ENCODE data around the gene PLD2. TPM values are rescaled to one million over a fixed set of nuclear protein-coding genes. Genes with fewer than 3 reads are reported as not detected.

PLD2 gene
- total and polyA plus RNA-seq, 10 of the 15 experiments (the other 5 are each of a cell fraction or from before 2014, with no cell fraction given): 0.71 to 16.5 (median 7.0) TPM

DNA sequence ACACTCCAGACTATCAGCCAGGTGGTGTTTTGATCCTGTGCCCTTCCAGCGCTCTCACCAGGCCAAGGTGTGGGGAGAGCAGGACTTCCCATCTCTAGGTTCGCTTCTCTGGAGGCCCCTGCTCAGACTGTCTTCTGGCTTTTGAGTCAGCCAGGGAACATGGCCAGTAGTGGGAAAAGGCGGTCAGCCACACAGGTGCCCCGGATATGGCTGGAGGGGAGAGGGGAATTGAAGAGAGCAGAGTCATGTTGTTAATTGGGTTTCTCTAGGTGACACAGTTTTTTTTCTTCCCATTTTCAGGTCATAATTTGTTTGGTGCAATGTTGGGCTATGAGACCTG is 27.7 kb downstream of the PLD2 start:
- TF ChIP-seq BCL11A (IDR thresholded peaks at IDR 0.05; ENCODE audit: low read depth, low read length) (no peak), ETV6 (conservative IDR thresholded peaks at IDR 0.05 in 1 of 2, IDR thresholded peaks at IDR 0.05 in 1 of 2; ENCODE audit: borderline replicate concordance in 1 of 2, low read depth in 1 of 2) (no peak), GATAD2B (conservative IDR thresholded peaks at IDR 0.05; ENCODE audit: low read depth) (no peak), EED (IDR thresholded peaks at IDR 0.05; ENCODE audit: low read depth) (no peak), ZNF274 (IDR thresholded peaks at IDR 0.05; ENCODE audit: insufficient read depth, insufficient read length) (no peak), BRCA1 (IDR thresholded peaks at IDR 0.05; ENCODE audit: low read depth, low read length) (no peak)
- TF ChIP-seq, protein P1, sequence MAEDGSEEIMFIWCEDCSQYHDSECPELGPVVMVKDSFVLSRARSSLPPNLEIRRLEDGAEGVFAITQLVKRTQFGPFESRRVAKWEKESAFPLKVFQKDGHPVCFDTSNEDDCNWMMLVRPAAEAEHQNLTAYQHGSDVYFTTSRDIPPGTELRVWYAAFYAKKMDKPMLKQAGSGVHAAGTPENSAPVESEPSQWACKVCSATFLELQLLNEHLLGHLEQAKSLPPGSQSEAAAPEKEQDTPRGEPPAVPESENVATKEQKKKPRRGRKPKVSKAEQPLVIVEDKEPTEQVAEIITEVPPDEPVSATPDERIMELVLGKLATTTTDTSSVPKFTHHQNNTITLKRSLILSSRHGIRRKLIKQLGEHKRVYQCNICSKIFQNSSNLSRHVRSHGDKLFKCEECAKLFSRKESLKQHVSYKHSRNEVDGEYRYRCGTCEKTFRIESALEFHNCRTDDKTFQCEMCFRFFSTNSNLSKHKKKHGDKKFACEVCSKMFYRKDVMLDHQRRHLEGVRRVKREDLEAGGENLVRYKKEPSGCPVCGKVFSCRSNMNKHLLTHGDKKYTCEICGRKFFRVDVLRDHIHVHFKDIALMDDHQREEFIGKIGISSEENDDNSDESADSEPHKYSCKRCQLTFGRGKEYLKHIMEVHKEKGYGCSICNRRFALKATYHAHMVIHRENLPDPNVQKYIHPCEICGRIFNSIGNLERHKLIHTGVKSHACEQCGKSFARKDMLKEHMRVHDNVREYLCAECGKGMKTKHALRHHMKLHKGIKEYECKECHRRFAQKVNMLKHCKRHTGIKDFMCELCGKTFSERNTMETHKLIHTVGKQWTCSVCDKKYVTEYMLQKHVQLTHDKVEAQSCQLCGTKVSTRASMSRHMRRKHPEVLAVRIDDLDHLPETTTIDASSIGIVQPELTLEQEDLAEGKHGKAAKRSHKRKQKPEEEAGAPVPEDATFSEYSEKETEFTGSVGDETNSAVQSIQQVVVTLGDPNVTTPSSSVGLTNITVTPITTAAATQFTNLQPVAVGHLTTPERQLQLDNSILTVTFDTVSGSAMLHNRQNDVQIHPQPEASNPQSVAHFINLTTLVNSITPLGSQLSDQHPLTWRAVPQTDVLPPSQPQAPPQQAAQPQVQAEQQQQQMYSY (CRISPR knock-in tag; IDR thresholded peaks at IDR 0.05): no peak

More for the DNA sequence above, 27.7 kb downstream of the PLD2 start:
- ATAC-seq: no peak
- H3K27me3 ChIP-seq (replicated peaks in 1 of 2; ENCODE audit: control insufficient read depth in 2 of 2, insufficient read depth in 2 of 2, low read length in 1 of 2): no peaks in the 10 kb centered on the region
- H3K9me3 ChIP-seq (replicated peaks; ENCODE audit: control insufficient read depth, insufficient read depth, low read length): no peaks in the 10 kb centered on the region
- ChIA-PET POLR2A (interaction anchor here (0.6 to 1.3 kb wide), 3 partner anchors 23 to 39 kb away, joined by 3 to 5 read pairs (median 4); partner anchors contain the start of gene PSMB6), RAD21 (ENCODE audit: unreplicated experiment) (interaction anchor here (1.8 to 2.0 kb wide), 2 partner anchors 44 to 124 kb away, joined by 5 to 7 read pairs; partner anchors contain the start of gene ARRB2), SMC1A (ENCODE audit: uncharacterized antibody, unreplicated experiment) (no interaction called here), CTCF (interaction anchor here (0.6 kb wide), 1 partner anchor 146 kb away, joined by 3 read pairs; no protein-coding TSS in a partner anchor)
- H4K20me1 ChIP-seq (ENCODE audit: control insufficient read depth, insufficient read depth): peaks cover 9% of the 10 kb centered on the region; the same call in 1 of the 2 replicates
- intact Hi-C loops (cut with micrococcal nuclease; ENCODE audit: unreplicated experiment) (no loop called here), in situ Hi-C loops (cut with MboI) (no loop called here)
- peaks cover 23% of the 10 kb centered on the region for H3K4me1 ChIP-seq (ENCODE audit: control insufficient read depth, insufficient read depth, low read length)
- H3K4me2 ChIP-seq (ENCODE audit: control insufficient read depth, insufficient read depth): peak overlapping the region; percentile 73
- H2AFZ ChIP-seq (ENCODE audit: control insufficient read depth, low read depth, low read length): no peak overlapping the region
- no TSS peak for BruUV-seq (replicated peaks)
- H3K36me3 ChIP-seq (ENCODE audit: control insufficient read depth in 2 of 2, insufficient read depth in 2 of 2, low read length in 1 of 2): no peaks in the 10 kb centered on the region; a peak in 2 of 4 replicates
- H3K27ac ChIP-seq (ENCODE audit: control insufficient read depth, insufficient read depth): no peak overlapping the region
- peak overlapping the region; percentile 65; the same call in 1 of the 2 replicates for H3K9ac ChIP-seq (ENCODE audit: control insufficient read depth, insufficient read depth, low read length)
- 38% methylated on average over 4 of the region's 4 CpGs for WGBS (ENCODE audit: insufficient coverage, insufficient replicate concordance, low lambda C conversion rate, missing lambda C conversion rate)
- FAIRE-seq: no peak
- peak overlapping the region; percentile 82 for H3K4me3 ChIP-seq
- peaks cover 33% of the 10 kb centered on the region for H3K79me2 ChIP-seq (ENCODE audit: control insufficient read depth, insufficient read depth, low read length)
- DNase-seq (ENCODE audit: low read depth, low spot score): no peak
